Transverse colon (tissue), 4 donors: ENCODE measurements around the gene SPON2. TPM values are rescaled to one million over a fixed set of nuclear protein-coding genes. Genes with fewer than 3 reads are reported as not detected.
A peak's percentile ranks its signal among the peaks of the same experiment; 100 is the strongest.

Source experiments
- DNase-seq: peaks from one replicate; pipeline ENCODE4 v3.0.0-alpha.2; 2019
- H3K27ac ChIP-seq, 4 donors: fragments of 200-600 bp; sonication (generic); 2 replicates each; pipeline ENCODE4 v1.5.1; 2016 to 2018; ENCODE audit warnings: inconsistent platforms in 4 of 4
- H3K27me3 ChIP-seq: fragments of 200-600 bp; sonication (generic); 2 replicates; pipeline ENCODE4 v1.5.1; 2017; ENCODE audit warnings: inconsistent platforms
- H3K36me3 ChIP-seq, 4 donors: fragments of 200-600 bp; sonication (generic); 2 replicates each; pipeline ENCODE4 v1.5.1; 2017 to 2019; ENCODE audit warnings: inconsistent platforms in 4 of 4
- H3K4me1 ChIP-seq, 4 donors: fragments of 200-600 bp; sonication (generic); 2 replicates each; pipeline ENCODE4 v1.5.1; 2017 to 2020; ENCODE audit warnings: inconsistent platforms in 4 of 4
- H3K4me3 ChIP-seq, 4 donors: fragments of 200-600 bp; sonication (generic); 1 replicate in 1 of 4; 2 replicates in 3 of 4; pipeline versions ENCODE4 v1.5.1 to v1.6.1; 2017 to 2019; ENCODE audit warnings: inconsistent platforms in 4 of 4
- H3K9me3 ChIP-seq, 2 donors: fragments of 200-600 bp; sonication (generic); 2 replicates each; pipeline ENCODE4 v1.5.1; 2017 to 2019; ENCODE audit warnings: inconsistent platforms in 2 of 2
- CTCF ChIP-seq, 5 experiments: fragments of 200-600 bp in 3 of 5; fragments of 450-650 bp in 2 of 5; sonication (generic) in 3 of 5; IDR thresholded peaks; 1 replicate in 2 of 5; 2 replicates in 3 of 5; pipeline ENCODE4 v1.5.1; 2016 to 2017; ENCODE audit warnings: antibody characterized with exemption in 5 of 5, inconsistent platforms in 3 of 5, mild to moderate bottlenecking in 2 of 5, moderate library complexity in 1 of 5
- EP300 ChIP-seq: sonication (generic); formaldehyde crosslinking; IDR thresholded peaks from one replicate; pipeline ENCODE4 v1.6.1; 2017; ENCODE audit warnings: antibody characterized with exemption, low read depth
- POLR2A ChIP-seq: fragments of 450-650 bp; IDR thresholded peaks from one replicate; pipeline ENCODE4 v1.6.1; 2016; ENCODE audit warnings: antibody characterized with exemption, mild to moderate bottlenecking, moderate library complexity
- POLR2AphosphoS5 ChIP-seq, 3 donors: sonication (generic); formaldehyde crosslinking; IDR thresholded peaks; one replicate each; pipeline ENCODE4 v1.6.1; 2016; ENCODE audit warnings: antibody characterized with exemption in 3 of 3
- WGBS, 2 donors: methylation state at CpG; one replicate each; pipeline ENCODE4 v1.1.5; 2018; ENCODE audit warnings: low coverage in 1 of 2; 5-methylcytosine and 5-hydroxymethylcytosine counted together
- in situ Hi-C, 4 donors: fragments of 200-750 bp; cut with MboI; loops; one replicate each; pipeline versions ENCODE4 v1.15.0 to v1.15.1; 2017; ENCODE audit warnings: low sequenced_read_pairs in 3 of 4, low pct_ligation_motif_present in 1 of 4, low pct_unique_long_range_greater_than_20kb in 1 of 4
- intact Hi-C: fragments of 100-400 bp; cut with DNase I; formaldehyde crosslinking; loops from one replicate; pipeline ENCODE4 v1.15.1; 2023; ENCODE audit warnings: low total_unique reads
- total RNA-seq, 4 donors: library from RNA; depleted of rRNA; stranded (reverse); fragments of >200 nt; gene quantifications; one replicate each; pipeline ENCODE4 v1.1.0, GENCODE V29; 2016

Gene SPON2
- total RNA-seq, 4 donors from 2014 or later = 45.4 to 127 (median 53.1) TPM

DNA sequence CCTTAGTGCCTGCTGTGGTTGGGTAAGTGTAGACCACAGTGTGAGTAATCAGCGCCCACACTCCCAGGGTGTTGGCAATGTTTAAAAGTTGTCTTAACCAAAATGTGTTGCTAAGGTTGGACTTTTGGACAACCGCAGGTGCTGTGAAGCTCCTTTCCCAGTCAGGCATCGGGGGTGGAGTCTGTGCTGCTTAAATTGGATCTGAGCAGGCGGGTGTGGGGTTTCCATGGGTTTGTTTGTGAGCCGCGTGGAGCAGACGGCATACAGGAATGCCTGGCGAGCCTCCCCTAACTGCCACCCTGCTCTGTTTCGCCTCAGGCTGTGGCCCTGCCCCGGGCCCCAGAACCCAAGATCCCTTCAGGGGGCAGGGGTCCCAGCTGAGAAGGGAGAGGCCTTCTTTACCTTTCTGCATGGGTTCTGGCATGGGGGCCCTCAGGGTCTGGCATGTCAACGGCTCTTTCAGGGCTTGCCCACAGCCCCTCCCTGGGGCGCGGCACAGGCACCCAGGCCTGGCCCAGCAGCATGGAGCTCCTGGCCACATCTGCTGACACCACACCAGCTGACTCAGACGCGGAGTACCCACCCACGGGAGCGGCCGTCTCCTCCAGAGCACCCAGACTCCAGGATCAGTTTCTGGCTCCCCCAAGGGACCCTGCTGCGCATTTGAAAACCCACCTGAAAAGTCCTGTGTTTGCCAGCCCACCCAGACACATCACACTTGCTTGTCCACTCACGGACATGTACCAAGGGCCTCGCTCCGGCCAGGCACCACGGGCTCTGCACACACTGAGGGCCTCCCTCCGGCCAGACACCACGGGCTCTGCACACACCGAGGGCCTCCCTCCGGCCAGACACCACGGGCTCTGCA, 5.1 kb upstream of the SPON2 start:
- no peaks in the 10 kb centered on the region for H3K9me3 ChIP-seq
- peaks cover 8 to 20% (median 13%) of the 10 kb centered on the region in 4 donors for H3K4me1 ChIP-seq
- peak overlapping the region in 3 of 4 donors; percentile 20 to 42 (median 42) for H3K27ac ChIP-seq
- H3K4me3 ChIP-seq = no peak overlapping the region
- TF ChIP-seq POLR2AphosphoS5 (IDR thresholded peaks at IDR 0.05) (no peak), POLR2A (no peak)
- no peaks in the 10 kb centered on the region for H3K36me3 ChIP-seq
- in situ Hi-C loops = no loop called here
- 64% methylated on average over 23 of the region's 28 CpGs; no CpG with 5 or more reads in 1 of the 2 donors for WGBS, 2 donors
- DNase-seq = peak; percentile 67
- intact Hi-C loops = no loop called here
- peaks cover 10% of the 10 kb centered on the region for H3K27me3 ChIP-seq

DNA sequence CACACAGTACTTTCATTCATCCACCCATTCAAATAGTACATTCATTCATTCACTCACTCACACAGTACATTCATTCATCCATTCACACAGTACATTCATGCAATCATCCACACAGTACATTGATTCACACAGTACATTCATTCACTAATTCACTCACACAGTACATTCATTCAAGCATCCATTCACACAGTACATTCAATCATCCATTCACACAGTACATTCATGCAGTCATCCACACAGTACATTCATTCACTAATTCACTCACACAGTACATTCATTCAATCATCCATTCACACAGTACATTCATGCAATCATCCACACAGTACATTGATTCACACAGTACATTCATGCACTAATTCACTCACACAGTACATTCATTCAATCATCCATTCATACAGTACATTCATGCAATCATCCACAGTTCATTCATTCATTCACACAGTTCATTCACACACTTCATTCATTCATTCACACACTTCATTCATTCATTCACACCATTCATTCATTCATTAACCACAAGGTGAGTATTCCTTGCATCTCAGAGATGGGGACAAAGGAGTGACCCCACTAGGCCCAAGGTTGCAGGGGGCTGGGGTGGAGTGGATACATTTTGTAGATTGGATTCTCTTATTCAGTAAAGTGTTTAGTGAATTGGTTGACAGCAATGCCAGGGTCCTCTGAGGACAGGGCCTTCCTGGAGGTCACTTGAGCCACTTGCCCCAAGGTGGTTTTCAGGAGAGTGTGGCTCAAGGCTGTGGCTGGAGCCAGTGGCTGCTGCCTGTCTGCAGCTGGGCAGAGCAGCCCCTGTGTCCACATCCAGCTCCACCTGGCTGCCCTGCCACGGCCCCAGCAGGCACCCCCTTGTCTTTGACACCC, 4.3 kb upstream of the SPON2 start:
- Histone ChIP-seq H3K27ac (peak overlapping the region in 1 of 4 donors; percentile 42), H3K4me1 (peaks cover 8 to 29% (median 22%) of the 10 kb centered on the region in 4 donors), H3K4me3 (no peak overlapping the region), H3K27me3 (peaks cover 19% of the 10 kb centered on the region), H3K36me3 (no peaks in the 10 kb centered on the region), H3K9me3 (no peaks in the 10 kb centered on the region)
- no peak for DNase-seq
- in situ Hi-C loops (no loop called here), intact Hi-C loops (no loop called here)
- 50% methylated on average over 1 of the region's 1 CpG; no CpG with 5 or more reads in 1 of the 2 donors for WGBS, 2 donors
- TF ChIP-seq POLR2A (no peak), POLR2AphosphoS5 (IDR thresholded peaks at IDR 0.05) (no peak), EP300 (no peak), CTCF (IDR thresholded peaks at IDR 0.05) (no peak)

GRCh38 chr4:1175635-1176229, 3.3 kb upstream of the SPON2 start:
- H3K27ac ChIP-seq = peak overlapping the region in 1 of 4 donors; percentile 43
- no peaks in the 10 kb centered on the region for H3K9me3 ChIP-seq
- no peaks in the 10 kb centered on the region for H3K36me3 ChIP-seq
- TF ChIP-seq POLR2A (no peak), CTCF (IDR thresholded peaks at IDR 0.05) (no peak), EP300 (no peak), POLR2AphosphoS5 (IDR thresholded peaks at IDR 0.05) (no peak)
- peaks cover 8 to 38% (median 31%) of the 10 kb centered on the region in 4 donors for H3K4me1 ChIP-seq
- 92 to 97% methylated on average over 3 to 7 of the region's 7 CpGs for WGBS, 2 donors
- no peak overlapping the region for H3K4me3 ChIP-seq
- intact Hi-C loops (no loop called here), in situ Hi-C loops (no loop called here)
- H3K27me3 ChIP-seq = peaks cover 28% of the 10 kb centered on the region
- DNase-seq = no peak

DNA sequence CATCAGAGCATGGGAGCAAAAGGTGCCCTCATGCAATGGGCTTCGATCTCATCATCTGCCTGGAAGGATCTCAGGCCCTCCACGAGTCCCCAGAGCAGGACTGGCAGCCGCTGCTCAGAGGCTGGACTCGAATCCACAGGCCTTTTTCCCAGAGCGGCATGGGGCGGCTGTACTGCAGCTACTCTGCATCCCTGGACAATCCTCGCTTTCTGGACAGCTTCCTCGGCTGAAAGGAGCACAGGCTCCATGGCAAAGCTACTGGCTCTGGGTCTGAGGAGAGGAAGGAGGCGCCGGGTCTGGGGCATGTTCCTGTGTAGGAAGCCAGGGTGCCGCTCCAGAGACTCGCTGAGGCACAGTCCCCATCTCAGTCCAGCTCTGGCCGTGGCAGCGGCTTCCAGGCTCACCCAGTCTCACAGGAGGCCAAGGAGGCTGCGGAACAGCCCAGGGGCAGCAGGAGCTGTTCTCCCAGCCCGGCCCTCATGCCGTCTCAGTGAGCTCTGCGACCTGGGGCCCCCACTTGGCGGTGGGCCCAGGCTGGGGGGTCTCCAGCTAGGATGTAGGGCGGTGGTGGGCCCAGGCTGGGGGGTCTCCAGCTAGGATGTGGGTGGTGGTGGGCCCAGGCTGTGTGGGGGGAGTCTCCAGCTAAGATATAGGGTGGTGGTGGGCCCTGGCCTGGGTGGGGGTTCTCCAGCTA, 2.7 kb upstream of the SPON2 start:
- 89% methylated on average over 20 of the region's 20 CpGs; no CpG with 5 or more reads in 1 of the 2 donors for WGBS, 2 donors
- intact Hi-C loops = no loop called here
- DNase-seq = no peak
- TF ChIP-seq CTCF (IDR thresholded peaks at IDR 0.05) (no peak), POLR2A (no peak), EP300 (no peak), POLR2AphosphoS5 (IDR thresholded peaks at IDR 0.05) (no peak)
- no peak overlapping the region for H3K4me3 ChIP-seq
- peaks cover 35% of the 10 kb centered on the region for H3K27me3 ChIP-seq
- H3K9me3 ChIP-seq = no peaks in the 10 kb centered on the region
- peak overlapping the region in 1 of 4 donors; percentile 43 for H3K27ac ChIP-seq
- no peaks in the 10 kb centered on the region for H3K36me3 ChIP-seq
- H3K4me1 ChIP-seq = peaks cover 8 to 39% (median 35%) of the 10 kb centered on the region in 4 donors
- in situ Hi-C loops = loop anchor here in 2 of 4 donors (25.0 kb wide), 1 partner anchor 87 kb away; no protein-coding TSS in a partner anchor
